Ramos (cell line): ENCODE data around the gene C4orf50.
"Not testable (repeated sequence)": the region's sequence is repeated elsewhere in the genome, so short reads cannot be mapped to it uniquely, and the experiment has no call there.

Experiments
- in situ Hi-C: fragments of 300-500 bp; cut with MboI; formaldehyde crosslinking; loops from one replicate; pipeline ENCODE4 v1.14.3; 2022; ENCODE audit warnings: low sequenced_read_pairs; ENCODE audit not compliant: unreplicated experiment

The C4orf50 gene

DNA sequence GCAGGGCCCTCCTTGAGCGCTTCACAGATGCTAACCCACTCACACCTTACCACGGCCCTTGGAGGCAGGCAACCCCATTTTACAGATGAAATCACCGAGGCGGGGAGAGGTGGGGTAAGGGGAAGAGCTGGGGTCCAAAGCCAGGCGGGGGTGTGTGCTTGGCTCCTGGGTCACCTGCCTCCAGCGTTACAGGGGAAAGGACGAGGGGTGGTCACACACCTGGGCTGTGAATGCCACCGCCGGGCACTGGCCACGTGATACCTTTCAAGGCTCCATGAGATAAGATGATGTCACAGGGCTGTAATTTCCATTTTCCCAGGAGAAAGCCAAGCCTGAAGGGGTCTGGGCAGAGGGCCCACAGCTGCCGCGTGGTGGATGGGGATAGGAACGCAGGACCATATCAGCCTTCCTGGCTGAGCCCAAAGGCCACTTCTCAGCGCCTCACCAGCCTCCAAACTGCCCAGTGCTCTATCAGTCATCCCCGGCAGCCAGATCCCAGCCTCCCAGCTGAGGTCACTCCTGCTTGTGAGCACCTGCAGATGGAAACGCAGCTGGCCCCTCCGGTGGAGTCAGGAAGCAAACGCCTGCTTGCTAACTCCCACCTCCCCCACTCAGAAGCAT lies 62.9 kb downstream of the C4orf50 start:
- in situ Hi-C loops = no loop called here

DNA sequence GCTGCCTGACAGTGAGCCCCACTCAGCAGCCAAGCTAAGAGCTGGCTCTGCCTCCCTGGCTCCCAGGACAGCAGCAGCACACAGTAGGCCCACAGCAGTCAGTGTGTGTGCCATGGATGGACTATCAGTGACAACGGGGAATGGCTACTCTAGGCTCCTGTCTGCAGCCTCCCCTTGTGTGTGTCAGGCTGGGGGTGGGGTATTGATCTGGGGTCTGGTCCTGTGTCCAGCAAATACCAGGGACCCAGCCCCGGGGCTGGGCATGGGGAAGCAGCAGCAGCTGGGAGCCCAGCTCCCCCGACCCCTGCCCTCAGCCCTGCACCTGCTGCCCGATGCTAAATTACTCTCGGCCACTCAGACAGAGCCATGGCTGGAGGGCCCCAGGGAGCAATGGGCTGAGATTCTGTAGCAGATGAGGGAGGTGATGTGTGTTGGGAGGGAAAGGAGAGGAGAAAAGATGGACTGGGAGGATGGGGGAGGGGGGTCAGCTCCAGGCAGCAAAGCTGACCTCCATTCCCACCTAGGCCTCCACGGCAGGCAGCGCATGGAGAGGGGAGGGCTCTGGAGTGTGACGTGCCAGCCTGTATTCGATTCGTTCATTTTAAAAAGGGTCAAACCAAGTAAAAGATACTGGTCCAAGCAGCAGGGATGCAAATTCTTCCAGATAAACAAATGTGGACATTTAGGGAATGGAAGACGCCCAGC lies 64.0 kb downstream of the C4orf50 start:
- in situ Hi-C loops = no loop called here

DNA sequence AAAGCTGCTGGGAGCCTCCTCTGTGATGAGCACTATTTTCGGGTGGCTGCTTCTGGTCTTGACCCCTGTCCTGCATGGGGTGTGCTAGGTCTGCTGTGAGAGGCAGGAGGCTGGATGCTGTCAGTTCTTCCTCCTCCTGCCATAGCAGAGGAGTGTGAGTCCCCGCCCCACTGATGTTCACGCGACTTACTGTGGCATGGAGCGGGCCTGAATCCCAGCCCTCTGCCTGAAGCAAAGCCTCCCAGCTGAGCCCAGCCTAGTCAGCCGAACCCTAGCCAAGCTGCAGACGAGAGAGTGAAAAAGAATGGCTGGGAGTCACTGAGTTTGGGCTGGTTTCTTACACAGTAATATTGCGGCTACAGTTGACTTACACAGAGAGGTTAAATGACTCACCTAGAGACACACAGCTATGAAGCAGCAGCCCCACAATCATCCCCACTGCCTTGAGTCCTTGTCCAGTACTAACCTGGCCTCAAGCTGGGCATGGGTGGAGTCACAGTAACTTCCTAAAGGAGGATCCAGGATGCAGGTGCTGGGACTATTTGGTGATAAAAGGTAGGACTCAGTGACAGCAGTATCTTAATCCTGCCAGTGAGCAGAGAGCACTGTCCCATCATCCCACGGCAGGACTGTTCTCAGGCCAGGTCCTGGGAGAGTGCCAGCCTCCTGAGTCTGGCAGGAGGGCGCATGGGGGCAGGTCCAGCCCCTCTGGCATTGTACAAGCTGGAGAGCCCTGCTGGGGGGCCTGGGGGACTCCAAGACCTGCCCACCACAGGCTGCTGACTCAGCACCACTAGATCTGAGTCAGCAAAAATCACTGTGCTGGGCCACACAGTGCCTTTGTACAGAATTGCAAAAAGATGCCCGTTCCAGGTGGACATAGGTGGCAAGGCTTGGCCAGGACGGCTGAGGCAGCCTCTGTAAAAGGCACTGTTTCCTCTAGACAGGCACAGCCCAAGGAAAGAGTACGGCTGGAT lies 65.0 kb downstream of the C4orf50 start:
- in situ Hi-C loops = no loop called here

DNA sequence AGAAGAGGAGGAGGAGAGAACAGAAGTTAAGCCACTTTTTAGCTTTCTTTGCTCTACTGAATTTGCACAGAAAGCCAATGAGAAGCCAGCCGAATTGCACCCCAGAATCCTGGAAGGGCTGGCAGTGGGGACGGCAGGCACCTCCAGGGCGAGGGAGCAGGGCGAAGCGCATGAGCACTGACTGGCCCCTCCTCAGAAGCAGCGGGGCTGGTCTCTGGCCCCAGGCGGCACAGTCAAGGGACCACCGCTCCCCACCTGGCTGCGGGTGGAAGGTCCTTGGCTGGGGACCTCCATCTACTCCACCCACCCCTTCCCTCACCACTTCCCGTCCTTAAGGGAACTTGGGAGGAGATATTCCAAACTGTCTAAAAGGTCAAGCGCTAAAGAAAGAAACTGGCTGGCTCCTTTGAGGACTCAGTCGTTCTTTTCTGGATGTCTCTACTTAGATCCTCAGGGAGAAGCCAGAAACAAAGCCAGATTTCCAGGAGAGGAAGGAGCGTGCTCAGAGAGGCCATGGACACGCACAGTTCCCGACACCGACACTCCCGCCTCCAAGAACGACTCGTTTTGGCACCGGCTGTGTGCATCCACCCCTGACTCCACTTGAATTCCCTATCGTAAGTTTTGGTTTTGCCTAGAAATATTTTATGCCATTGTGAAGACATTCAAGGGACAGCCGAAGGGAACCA lies 65.8 kb downstream of the C4orf50 start:
- in situ Hi-C loops = no loop called here

DNA sequence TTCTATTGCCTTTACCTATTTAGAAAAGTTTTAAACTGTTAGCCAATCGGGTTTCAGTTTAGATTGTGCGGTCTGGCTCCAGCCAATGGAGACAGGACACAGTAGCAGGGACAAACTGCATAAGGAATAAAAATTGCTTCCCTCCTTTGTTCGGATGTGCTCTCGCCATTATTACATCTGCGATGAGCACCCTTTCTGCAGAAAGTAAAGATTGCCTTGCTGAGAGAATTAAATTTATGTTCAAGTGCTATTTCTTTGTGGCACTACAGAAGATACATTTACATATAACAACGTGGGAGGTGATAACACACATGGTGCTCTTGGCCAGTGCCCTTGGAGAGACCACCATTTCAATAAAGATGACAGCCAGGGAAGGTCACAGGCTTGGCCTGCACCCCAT lies 71.6 kb downstream of the C4orf50 start:
- in situ Hi-C loops = not testable (repeated sequence)

DNA sequence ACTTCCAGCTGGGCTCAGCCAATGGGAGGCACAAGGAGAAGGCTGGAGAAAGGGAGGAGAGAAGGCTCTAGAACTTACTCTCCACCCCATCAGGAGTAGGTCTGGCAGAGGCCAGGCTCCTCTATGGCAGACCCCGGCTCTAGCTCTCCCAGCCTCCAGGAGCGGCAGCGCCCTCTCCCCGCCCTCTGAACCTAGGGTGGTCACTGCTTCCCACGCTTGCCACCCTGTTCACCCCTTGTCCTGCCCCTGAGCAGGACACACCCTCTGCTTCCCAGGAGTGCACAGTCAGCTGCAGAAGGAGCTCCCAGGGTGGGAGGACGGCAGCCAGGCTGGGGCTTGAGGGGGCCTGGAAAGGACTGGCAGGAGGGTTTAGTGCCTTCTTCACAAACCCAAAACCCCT lies 72.3 kb downstream of the C4orf50 start:
- in situ Hi-C loops = no loop called here

DNA sequence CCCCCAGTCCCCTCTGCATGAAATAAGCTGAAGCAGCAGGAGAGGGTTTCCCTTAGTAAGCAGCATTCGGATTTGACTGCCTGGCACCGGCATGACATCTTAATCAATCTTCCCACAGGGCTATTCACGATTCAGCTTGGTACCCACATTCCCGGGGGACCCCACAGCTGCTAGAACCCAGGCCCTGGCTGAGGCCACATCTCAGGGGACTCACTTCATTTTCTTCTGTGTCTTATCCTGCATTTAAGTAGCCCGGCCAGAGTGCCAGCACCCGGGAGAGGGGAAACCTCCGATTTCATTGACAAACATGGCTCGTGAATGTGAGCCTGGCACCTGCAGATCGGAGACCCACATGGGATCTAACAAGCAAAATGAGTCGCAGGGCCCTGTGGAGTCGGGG lies 73.1 kb downstream of the C4orf50 start:
- in situ Hi-C loops = no loop called here

DNA sequence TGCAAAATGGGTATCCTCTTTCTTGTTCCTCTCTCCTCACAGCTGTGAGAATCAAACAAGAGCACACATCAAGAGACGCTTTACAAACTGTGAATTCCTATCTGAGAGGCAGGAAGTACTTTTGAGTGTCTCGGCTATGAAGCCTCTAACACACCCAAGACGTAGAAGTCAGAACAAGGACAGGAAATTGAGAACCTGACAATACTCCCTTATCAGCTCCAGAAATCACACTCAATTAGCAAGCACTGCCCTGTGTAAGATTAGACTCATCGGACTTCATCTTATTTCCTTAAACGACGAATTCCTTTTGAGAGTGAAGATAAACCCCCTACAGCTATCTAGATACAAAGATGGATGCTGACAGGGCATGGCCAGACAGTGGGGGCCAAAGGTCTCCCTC lies 74.7 kb downstream of the C4orf50 start:
- in situ Hi-C loops = no loop called here

DNA sequence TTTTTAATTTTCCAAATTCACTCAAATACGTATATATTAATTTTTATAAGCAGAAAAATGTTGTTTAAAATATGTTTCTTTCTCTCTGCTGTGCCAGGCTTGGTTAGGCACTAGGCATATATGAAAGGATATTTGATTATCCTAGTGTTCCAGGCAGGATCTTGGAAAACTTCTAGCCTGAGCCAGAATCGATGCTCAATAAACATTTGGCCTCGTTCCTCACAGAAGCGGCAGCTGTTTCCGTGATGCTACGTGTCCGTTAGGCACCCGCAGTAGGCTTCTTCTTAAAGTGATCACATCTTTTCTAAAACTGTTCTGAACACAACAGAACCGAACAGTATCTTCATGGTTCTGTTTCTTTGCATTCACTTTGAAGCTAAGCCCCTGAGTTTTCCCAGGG lies 75.3 kb downstream of the C4orf50 start:
- in situ Hi-C loops = no loop called here

DNA sequence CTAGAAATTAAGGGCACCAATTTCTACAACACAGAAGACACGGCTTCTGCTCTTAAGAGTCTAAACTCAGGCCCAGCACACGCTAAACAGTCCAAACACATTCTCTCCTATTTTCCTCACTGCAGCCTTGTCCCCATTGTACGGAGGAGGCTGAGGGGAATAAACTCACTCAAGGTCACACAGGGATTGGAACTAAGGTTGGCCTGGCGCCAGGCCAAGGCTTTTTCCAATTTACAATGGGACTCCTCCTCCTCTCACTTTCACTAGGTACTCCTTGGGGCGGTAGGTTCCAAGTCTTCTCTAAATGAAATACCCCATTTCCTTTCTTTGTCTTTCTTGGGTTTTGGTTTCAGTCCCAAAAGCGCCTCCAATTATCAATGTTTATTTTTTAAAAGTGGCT lies 76.6 kb downstream of the C4orf50 start:
- in situ Hi-C loops = no loop called here

DNA sequence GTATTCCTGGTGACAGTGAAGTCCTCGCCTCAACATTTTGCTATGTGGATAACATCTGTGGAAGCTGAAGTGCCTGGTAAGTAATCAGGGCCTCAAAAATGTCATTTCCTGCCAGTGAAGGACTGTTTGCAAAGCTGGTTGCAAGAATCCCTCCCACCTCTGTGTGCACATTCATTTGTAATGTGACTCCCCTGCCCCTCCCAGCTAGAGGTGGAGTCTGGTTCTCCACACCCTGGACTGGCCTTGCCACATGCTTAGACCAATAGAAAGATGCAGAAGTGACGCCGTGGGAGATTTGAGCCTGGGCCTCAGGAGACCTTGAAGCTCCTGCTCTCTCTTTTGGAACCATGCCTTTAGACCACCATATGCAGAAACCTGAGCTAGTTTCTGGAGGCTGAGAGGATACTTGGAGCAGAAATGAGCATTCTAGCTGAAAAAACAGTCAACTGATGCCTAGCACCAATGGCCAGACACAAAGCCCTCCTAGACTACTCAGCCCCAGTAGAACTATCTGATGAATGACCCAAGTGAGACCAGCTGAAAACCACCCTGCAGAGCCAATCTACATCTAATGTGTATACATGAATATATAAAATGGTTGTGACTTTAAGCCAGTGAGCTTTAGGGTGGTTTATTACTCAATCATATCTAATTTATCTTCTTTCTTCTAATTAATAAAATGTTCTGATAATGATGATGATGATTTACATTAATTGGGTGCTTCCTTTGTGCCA lies 77.6 kb downstream of the C4orf50 start:
- in situ Hi-C loops = no loop called here

DNA sequence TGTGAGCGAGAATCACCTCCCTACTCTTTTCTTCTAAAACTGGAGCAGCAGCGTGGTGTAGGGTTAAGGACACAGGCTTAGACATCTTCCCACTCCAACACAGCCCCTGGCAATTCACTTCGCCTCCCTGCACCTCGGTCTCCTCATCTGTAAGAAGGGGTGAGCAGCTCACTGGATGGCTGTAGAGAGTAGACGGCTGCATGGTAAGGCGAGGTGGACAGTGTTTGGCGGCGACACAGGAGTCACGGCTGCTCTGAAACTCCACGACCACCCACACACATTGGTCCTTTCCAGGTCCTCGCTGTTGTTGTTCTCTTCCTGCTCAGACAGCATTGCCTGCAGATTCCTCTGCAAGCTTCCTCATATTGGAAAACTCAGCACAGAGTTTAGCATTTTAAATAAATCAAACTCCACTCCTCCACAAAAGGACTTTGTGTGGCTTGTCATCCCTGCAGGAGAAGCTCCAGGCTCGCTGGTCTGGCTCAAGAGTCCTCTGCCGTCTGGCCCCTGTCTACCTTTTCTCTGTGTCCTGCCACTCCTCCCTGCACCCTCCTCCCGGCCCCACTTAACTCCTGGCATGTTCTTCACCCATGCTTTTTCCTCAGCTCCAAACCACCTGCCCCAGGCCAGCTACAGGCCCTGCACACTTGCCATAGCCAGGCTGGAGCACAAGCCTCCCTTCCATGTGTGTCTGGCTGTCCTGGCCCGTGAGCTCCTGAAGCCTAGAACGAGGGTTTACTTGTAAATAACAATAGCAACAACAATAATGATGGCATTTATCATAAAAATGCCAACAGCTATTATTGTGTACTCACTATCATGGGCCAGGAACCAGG lies 84.0 kb downstream of the C4orf50 start:
- in situ Hi-C loops = no loop called here

DNA sequence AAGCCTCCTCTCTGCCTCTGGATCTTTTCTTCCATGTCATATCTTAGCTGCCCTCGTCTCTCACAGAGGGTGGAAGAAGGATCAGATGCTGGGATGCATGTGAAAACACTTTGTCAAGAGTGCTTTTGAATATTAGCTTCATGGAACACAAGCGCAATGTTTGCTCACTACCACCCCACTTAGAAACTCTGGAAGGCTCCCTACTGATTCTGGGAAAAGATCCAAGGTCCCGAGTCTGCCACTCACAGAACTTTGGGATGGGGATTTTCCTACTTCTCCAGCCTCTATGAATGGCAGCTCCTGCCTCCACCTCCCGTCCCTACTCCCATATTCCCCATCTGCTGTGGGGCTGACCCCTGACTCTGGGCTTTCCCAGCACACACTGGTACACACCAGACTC lies 85.1 kb downstream of the C4orf50 start:
- in situ Hi-C loops = no loop called here

DNA sequence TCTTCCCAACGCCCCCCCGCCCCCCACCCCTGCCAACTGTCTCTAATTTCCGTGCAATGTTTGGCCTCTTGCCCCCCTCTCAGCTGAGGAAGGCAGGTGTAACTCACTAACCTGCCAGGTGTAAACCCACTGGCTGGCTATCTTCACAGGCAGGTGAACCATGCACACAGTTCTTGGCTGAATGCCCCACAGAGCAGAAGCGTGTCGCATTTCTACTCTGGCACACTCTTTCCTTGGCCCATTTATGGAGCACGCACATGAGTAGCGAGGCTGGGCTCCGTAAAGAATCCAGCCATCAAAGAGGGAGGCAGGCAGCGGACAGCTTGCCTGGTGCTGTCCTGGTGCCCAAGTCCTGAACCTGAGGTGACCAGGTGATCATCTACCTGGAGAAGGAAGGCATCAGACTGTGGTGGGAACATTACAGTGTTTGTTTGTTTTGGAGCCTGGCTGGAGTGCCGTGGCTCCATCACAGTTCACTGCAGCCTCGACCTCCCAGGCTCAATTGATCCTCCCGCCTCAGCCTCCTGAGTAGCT lies 86.1 kb downstream of the C4orf50 start:
- in situ Hi-C loops = no loop called here

DNA sequence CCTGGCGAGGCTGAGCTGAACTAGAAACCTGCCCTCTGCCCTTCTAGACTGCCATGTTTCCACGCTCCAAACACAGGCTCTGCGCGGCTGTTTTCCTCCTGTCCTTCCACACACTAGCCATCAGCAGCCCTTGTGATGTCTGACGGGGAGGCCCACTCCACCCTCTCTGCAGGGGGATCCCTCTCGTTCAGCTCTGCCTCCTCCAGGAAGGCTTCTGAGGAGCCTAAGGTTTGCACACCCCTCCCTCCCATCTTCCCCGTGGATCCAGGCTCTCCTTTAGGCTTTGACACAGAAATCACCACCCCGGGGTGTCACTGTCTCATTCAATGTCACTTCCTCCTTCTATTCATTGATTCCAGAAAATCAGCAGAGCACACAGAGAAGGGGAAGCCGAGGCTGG lies 86.7 kb downstream of the C4orf50 start:
- in situ Hi-C loops = no loop called here

DNA sequence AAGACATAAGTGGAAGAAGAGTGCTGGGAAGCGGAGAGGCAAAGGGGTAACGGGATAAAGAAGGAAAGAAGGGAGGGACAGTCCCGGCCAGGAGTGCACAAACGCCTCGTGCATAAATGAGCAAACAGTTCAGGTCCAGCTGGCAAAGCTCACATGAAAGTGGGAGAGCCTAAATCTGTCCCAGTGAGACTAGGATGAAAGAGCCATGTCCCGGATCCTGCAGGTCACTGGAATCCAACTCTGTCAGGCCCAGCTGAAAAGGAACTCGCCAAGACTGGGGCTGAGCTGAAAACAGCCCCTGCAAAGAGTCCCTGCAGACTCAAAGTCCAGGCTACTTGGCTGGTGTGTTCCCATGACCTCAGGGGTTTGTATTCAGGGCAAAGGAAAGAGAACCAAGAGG lies 87.4 kb downstream of the C4orf50 start:
- in situ Hi-C loops = no loop called here

DNA sequence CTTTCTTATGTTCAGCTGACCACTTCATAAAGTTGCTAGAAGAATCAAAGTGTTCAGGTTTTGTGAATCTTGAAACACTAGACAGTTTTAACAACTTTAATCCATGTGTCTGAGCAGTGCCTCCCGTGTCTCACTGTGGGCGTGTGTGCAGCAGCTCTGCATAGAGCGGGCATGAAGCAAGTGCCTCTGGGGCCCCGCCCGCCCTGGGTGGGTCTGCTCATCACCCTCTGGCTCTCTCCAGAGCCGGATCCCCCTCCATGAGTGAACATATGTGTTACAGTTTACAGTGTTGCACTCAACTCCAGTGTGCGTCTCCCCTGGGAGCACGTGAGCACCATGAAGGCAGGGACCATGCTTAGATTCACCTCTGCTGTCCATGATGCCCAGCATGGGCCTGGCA lies 87.8 kb downstream of the C4orf50 start:
- in situ Hi-C loops = no loop called here

DNA sequence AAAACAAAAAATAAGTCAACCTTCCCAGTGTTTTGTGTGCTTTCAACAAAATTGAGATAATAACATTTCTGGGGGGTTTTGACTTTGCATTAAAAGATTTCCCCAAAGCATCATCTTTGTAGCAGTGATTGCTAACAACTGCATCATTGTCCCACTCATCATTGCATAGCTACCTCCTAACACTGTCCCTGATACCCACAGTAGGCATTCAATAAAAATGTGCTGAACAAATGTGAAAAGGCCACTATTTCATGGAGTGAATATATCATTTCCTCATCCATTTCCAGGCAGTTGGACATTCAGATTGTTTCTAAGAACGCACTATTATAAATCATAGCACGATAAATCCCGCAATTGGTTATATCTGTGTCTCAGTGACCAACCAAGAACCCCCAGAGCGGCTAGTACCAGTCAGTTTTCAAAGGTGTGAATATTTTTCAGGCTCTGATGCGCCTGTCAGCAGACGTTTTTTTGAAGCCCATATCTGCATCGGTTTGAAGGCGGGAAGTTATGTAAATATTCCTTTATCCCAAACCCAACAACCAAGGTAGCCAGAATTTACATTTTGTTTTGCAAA lies 89.3 kb downstream of the C4orf50 start:
- in situ Hi-C loops = no loop called here
